HepG2 (cell line): ENCODE measurements around the gene MAPK9. TPM values are rescaled to one million over a fixed set of nuclear protein-coding genes. Genes with fewer than 3 reads are reported as not detected.

Experiments
- ATAC-seq: fragments of 200-7000 bp; cut with Tn5 transposase; 3 replicates; pipeline ENCODE4 v1.9.1; 2020; ENCODE audit warnings: mild to moderate bottlenecking, moderate library complexity
- BruUV-seq: library from RNA; stranded (reverse); fragments of 400-500 nt; replicated peaks from 2 replicates; lab custom pipeline; 2021; lab: Mats Ljungman, UMichigan
- CTCF ChIA-PET: fragments of 300-600 bp; formaldehyde crosslinking; extraction: SDS; loops from one replicate; lab custom pipeline; 2021; ENCODE audit warnings: low total read pairs, inconsistent platforms, low intra/inter-chr PET ratio; lab: Yijun Ruan, JAX
- POLR2A ChIA-PET: fragments of 350-600 bp; sonication (Branson Sonifier 250); formaldehyde crosslinking; loops from one replicate; lab custom pipeline; 2020; ENCODE audit warnings: antibody characterized with exemption, inconsistent platforms; lab: Yijun Ruan, JAX
- DNase-seq: peaks from one replicate; pipeline ENCODE4 v3.0.0-alpha.2; 2015; ENCODE audit warnings: low spot score
- FAIRE-seq: peaks from 3 replicates; lab custom pipeline; 2011; peaks lifted over from hg19 to GRCh38; lab: Jason Lieb, UNC
- H2AFZ ChIP-seq: one replicate; pipeline ENCODE4 v1.6.1; 2011; ENCODE audit warnings: low read length, inconsistent platforms
- H3K27ac ChIP-seq: fragments of 300-600 bp; 3 replicates; pipeline ENCODE4 v1.8.0; 2011; ENCODE audit warnings: mixed run types, mild to moderate bottlenecking, mixed read lengths, low read length, inconsistent platforms; ENCODE audit not compliant: insufficient read depth; ENCODE audit errors: extremely low read length
- H3K27me3 ChIP-seq, 2 experiments: fragments of 200-600 bp in 1 of 2; 2 replicates in 1 of 2; 3 replicates in 1 of 2; pipeline versions ENCODE4 v1.6.0 to v1.8.0; 2011; ENCODE audit warnings: low read length in 2 of 2, mild to moderate bottlenecking in 2 of 2, moderate library complexity in 2 of 2, inconsistent platforms in 1 of 2; ENCODE audit not compliant: insufficient read depth in 2 of 2, control insufficient read depth in 1 of 2
- H3K36me3 ChIP-seq, 2 experiments: fragments of 200-600 bp in 1 of 2; replicated peaks in 1 of 2; 2 replicates in 1 of 2; 3 replicates in 1 of 2; pipeline versions ENCODE4 v1.5.1 to v1.8.0; 2011; ENCODE audit warnings: low read length in 2 of 2, inconsistent platforms in 1 of 2; ENCODE audit not compliant: insufficient read depth in 2 of 2, control insufficient read depth in 1 of 2
- H3K4me1 ChIP-seq: 2 replicates; pipeline ENCODE4 v1.5.1; 2012; ENCODE audit warnings: low read length, inconsistent platforms; ENCODE audit not compliant: insufficient read depth
- H3K4me2 ChIP-seq: 2 replicates; pipeline ENCODE4 v1.6.0; 2011; ENCODE audit warnings: low read depth, low read length, inconsistent platforms
- H3K4me3 ChIP-seq, 3 experiments: fragments of 200-600 bp in 1 of 3; sonication (generic), shearing (Covaris generic) in 1 of 3; replicated peaks in 1 of 3; 2 replicates each; pipeline ENCODE4 v1.5.1; 2011 to 2016; ENCODE audit warnings: low read length in 3 of 3, inconsistent platforms in 2 of 3, low read depth in 2 of 3, mild to moderate bottlenecking in 2 of 3, control low read depth in 1 of 3, mixed read lengths in 1 of 3; ENCODE audit not compliant: insufficient read depth in 1 of 3
- H3K79me2 ChIP-seq: one replicate; pipeline ENCODE4 v1.6.1; 2011; ENCODE audit warnings: low read length, inconsistent platforms; ENCODE audit not compliant: insufficient read depth
- H3K9ac ChIP-seq: 2 replicates; pipeline ENCODE4 v1.6.0; 2011; ENCODE audit warnings: mild to moderate bottlenecking, low read depth, low read length, inconsistent platforms; ENCODE audit not compliant: insufficient read depth
- H3K9me3 ChIP-seq: 2 replicates; pipeline ENCODE4 v1.5.1; 2012; ENCODE audit warnings: mild to moderate bottlenecking, low read length
- H4K20me1 ChIP-seq: 2 replicates; pipeline ENCODE4 v1.6.0; 2011; ENCODE audit warnings: inconsistent platforms, mild to moderate bottlenecking, low read length, moderate library complexity; ENCODE audit not compliant: insufficient read depth
- ATRX ChIP-seq: sonication (generic); formaldehyde crosslinking; IDR thresholded peaks from 2 replicates; pipeline ENCODE4 v1.4.0; 2020; ENCODE audit warnings: missing genetic modification reagents, borderline replicate concordance
- PCBP1 ChIP-seq: fragments of 200-400 bp; formaldehyde crosslinking; IDR thresholded peaks from 2 replicates; pipeline ENCODE4 v1.6.1; 2017; ENCODE audit warnings: mild to moderate bottlenecking, low read depth, low read length, borderline replicate concordance
- POLR2G ChIP-seq: fragments of 200-400 bp; formaldehyde crosslinking; IDR thresholded peaks from 2 replicates; pipeline ENCODE4 v1.6.1; 2018; ENCODE audit warnings: mild to moderate bottlenecking, low read depth, low read length, moderate library complexity
- RBFOX2 ChIP-seq: fragments of 200-400 bp; formaldehyde crosslinking; IDR thresholded peaks from 2 replicates; pipeline ENCODE4 v1.6.1; 2017; ENCODE audit warnings: low read depth, mild to moderate bottlenecking, low read length
- SOX13 ChIP-seq, 3 experiments: fragments of 450-650 bp in 1 of 3; sonication (generic) in 1 of 3; formaldehyde crosslinking in 1 of 3; IDR thresholded peaks in 2 of 3; conservative IDR thresholded peaks in 1 of 3; 2 replicates each; pipeline versions ENCODE4 v1.5.0 to v1.6.1; 2016 to 2020; ENCODE audit warnings: antibody characterized with exemption in 1 of 3, mild to moderate bottlenecking in 1 of 3, missing compliant biosample characterization in 1 of 3, missing genetic modification reagents in 1 of 3, moderate library complexity in 1 of 3
- SPEN ChIP-seq: sonication (generic); formaldehyde crosslinking; IDR thresholded peaks from 2 replicates; pipeline ENCODE4 v1.5.1; 2020; ENCODE audit warnings: low read depth, mild to moderate bottlenecking, missing genetic modification reagents
- STAG1 ChIP-seq: sonication (generic); formaldehyde crosslinking; IDR thresholded peaks from 2 replicates; pipeline ENCODE4 v1.4.0; 2020; ENCODE audit warnings: missing genetic modification reagents
- TBX2 ChIP-seq: sonication (generic); formaldehyde crosslinking; IDR thresholded peaks from 2 replicates; pipeline ENCODE4 v1.5.0; 2020; ENCODE audit warnings: missing genetic modification reagents, mild to moderate bottlenecking, borderline replicate concordance
- YY1 ChIP-seq: IDR thresholded peaks from 2 replicates; pipeline ENCODE4 v1.6.1; 2011; ENCODE audit warnings: low read length, low read depth, moderate library complexity, mild to moderate bottlenecking; ENCODE audit not compliant: insufficient read depth, insufficient replicate concordance
- ZFY ChIP-seq: sonication (generic); formaldehyde crosslinking; IDR thresholded peaks from 2 replicates; pipeline ENCODE4 v1.4.0; 2020; ENCODE audit warnings: missing genetic modification reagents
- ZKSCAN8 ChIP-seq: IDR thresholded peaks from 2 replicates; pipeline ENCODE4 v1.6.1; 2016; ENCODE audit warnings: borderline replicate concordance, missing genetic modification reagents, missing compliant biosample characterization
- ZNF24 ChIP-seq: fragments of 450-650 bp; IDR thresholded peaks from 2 replicates; pipeline ENCODE4 v1.6.1; 2017; ENCODE audit warnings: antibody characterized with exemption, mild to moderate bottlenecking
- WGBS: methylation state at CpG from one replicate; pipeline ENCODE4 v1.1.6; 2017; ENCODE audit warnings: low lambda C conversion rate; 5-methylcytosine and 5-hydroxymethylcytosine counted together
- in situ Hi-C: cut with HindIII; loops from 2 replicates; pipeline ENCODE4 v1.10.0; 2017; ENCODE audit warnings: low pct_unique_long_range_greater_than_20kb; ENCODE audit not compliant: extremely low pct_ligation_motif_present
- intact Hi-C: fragments of 100-400 bp; cut with micrococcal nuclease; formaldehyde crosslinking; loops from one replicate; pipeline ENCODE4 v1.10.0; 2022; ENCODE audit not compliant: unreplicated experiment
- polyA plus RNA-seq, 8 experiments: library from polyadenylated mRNA; depleted of rRNA in 3 of 8; stranded (reverse) in 7 of 8; unstranded in 1 of 8; fragments of >200 nt; fragmentation: Illumina TruSeq in 4 of 8; extraction: Trizol in 4 of 8; gene quantifications; 2 replicates each; pipeline versions ENCODE4 v1.2.1 to v1.2.3, GENCODE V29; 2011 to 2016; ENCODE audit warnings: low read depth in 4 of 8, missing spikeins in 1 of 8, mixed read lengths in 1 of 8; ENCODE audit not compliant: insufficient read depth in 1 of 8
- total RNA-seq, 5 experiments: library from RNA; depleted of rRNA; stranded (reverse); fragments of >200 nt; fragmentation: Illumina TruSeq; extraction: Trizol; gene quantifications; 2 replicates each; pipeline ENCODE4 v1.2.3, GENCODE V29; 2016; ENCODE audit warnings: low read depth in 1 of 5
- TF ChIP-seq, protein P1 (sequence below): fragments of 450-650 bp; IDR thresholded peaks from 2 replicates; pipeline ENCODE4 v1.6.1; 2017; ENCODE audit warnings: mild to moderate bottlenecking
- TF ChIP-seq, protein P2 (sequence below): sonication (generic); formaldehyde crosslinking; IDR thresholded peaks from 2 replicates; pipeline ENCODE4 v1.4.0; 2020; ENCODE audit warnings: mild to moderate bottlenecking, missing genetic modification reagents
- TF ChIP-seq, protein P3 (sequence below): sonication (generic); formaldehyde crosslinking; IDR thresholded peaks from 2 replicates; pipeline ENCODE4 v1.4.0; 2020; ENCODE audit warnings: missing genetic modification reagents

Gene MAPK9
- total and polyA plus RNA-seq, 2 of the 13 experiments (the other 11 are each of a cell fraction or from before 2014, with no cell fraction given) = 30.1 to 56.1 TPM

DNA sequence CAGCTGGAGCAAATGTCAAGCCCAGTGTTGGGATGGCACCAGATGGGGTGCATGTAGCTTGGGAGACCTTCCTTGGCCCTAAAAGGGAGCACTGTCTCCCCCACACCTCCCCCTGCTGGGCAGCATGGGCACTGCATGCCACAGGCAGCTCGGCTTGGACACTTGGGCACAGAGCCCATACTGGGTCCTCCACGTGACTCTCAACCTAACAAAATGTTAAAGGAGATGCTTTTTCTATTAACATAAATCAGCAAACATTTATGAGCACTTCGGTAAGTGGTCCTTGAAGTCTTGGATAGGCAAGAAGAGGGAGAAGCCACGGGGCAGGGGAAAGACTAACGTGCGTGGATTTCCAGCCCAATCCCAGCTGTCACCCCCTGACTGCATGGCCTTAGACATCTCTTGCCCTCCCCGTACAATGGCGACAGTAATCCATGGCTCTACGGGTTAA is 23.9 kb upstream of the MAPK9 start (continued):
- TF ChIP-seq, protein P1, sequence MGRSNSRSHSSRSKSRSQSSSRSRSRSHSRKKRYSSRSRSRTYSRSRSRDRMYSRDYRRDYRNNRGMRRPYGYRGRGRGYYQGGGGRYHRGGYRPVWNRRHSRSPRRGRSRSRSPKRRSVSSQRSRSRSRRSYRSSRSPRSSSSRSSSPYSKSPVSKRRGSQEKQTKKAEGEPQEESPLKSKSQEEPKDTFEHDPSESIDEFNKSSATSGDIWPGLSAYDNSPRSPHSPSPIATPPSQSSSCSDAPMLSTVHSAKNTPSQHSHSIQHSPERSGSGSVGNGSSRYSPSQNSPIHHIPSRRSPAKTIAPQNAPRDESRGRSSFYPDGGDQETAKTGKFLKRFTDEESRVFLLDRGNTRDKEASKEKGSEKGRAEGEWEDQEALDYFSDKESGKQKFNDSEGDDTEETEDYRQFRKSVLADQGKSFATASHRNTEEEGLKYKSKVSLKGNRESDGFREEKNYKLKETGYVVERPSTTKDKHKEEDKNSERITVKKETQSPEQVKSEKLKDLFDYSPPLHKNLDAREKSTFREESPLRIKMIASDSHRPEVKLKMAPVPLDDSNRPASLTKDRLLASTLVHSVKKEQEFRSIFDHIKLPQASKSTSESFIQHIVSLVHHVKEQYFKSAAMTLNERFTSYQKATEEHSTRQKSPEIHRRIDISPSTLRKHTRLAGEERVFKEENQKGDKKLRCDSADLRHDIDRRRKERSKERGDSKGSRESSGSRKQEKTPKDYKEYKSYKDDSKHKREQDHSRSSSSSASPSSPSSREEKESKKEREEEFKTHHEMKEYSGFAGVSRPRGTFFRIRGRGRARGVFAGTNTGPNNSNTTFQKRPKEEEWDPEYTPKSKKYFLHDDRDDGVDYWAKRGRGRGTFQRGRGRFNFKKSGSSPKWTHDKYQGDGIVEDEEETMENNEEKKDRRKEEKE = no peak
- TF ChIP-seq, protein P2, sequence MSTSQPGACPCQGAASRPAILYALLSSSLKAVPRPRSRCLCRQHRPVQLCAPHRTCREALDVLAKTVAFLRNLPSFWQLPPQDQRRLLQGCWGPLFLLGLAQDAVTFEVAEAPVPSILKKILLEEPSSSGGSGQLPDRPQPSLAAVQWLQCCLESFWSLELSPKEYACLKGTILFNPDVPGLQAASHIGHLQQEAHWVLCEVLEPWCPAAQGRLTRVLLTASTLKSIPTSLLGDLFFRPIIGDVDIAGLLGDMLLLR (CRISPR knock-in tag) = no peak
- no peak for TF ChIP-seq ZKSCAN8 (CRISPR knock-in tag)

DNA sequence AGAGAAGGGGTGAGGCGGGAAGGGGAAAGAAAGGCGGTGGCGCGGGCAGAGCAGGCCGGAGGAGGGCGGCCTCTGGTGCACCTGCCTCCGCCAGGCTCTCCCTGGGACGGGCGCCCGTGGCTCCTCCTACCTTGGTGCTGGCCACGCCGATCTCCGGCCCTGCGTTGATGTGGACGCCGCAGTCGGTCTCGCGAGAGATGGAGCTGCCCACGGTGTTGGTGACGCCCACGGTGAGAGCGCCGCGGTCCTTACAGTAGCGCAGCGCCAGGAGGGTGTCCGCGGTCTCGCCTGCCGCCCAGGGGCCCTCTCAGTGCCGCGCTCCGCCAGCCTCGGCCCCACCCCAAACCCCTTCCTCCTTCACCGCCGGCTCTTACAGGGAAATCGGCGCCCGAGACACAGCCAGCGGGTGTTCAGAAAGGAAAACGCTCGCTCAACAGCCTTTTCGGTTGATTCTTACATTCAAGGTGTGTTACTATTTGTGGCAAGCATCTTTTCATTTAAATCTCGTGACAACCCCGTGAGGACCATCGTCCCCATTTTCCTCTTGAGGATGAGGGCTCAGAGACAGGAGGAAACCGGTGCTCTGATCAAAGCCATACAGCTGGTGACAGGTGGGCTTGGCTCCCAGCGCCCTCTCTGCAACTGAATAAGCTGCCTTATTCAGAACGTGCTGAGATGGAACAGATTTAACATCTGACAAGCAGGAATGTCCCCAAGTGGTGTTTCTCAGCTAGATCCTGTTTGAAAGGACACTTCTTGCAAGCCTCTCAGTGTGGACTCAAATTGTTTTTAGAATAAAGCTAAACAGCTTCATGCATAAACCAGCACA is 22.0 kb upstream of the MAPK9 start:
- Histone ChIP-seq H3K27me3 (peaks cover 0 to 5% of the 10 kb centered on the region in 2 experiments; a peak in 2 of 5 replicates), H2AFZ (no peak overlapping the region), H3K4me2 (peak overlapping the region; percentile 84), H3K4me1 (no peaks in the 10 kb centered on the region), H3K4me3 (peak overlapping the region; percentile 43 to 69 (median 52); a peak in 5 of 6 replicates), H3K9ac (peak overlapping the region; percentile 57), H3K36me3 (no peaks in the 10 kb centered on the region), H4K20me1 (no peaks in the 10 kb centered on the region), H3K79me2 (no peaks in the 10 kb centered on the region), H3K27ac (no peak overlapping the region), H3K9me3 (no peaks in the 10 kb centered on the region)
- ChIA-PET CTCF (interaction anchor here (5.0 kb wide), 1 partner anchor 20 kb away, joined by 65 read pairs; no protein-coding TSS in a partner anchor), POLR2A (interaction anchor here (0.9 to 1.8 kb wide), 6 partner anchors 10 to 21 kb away, joined by 3 to 12 read pairs (median 4); partner anchors contain the start of gene MAPK9)
- no TSS peak for BruUV-seq
- in situ Hi-C loops (no loop called here), intact Hi-C loops (no loop called here)
- DNase-seq (peak; percentile 70), ATAC-seq (peak; percentile 94), FAIRE-seq (no peak)
- WGBS = 47% methylated on average over 31 of the region's 50 CpGs
- TF ChIP-seq POLR2G (0 out of 2 replicates have a peak, but pooled peaks have one; percentile 33), SOX13 (IDR thresholded peaks at IDR 0.05) (no peak), SOX13 (CRISPR knock-in tag; conservative IDR thresholded peaks at IDR 0.05 in 1 of 2, IDR thresholded peaks at IDR 0.05 in 1 of 2) (no peak), TBX2 (no peak), ATRX (no peak), PCBP1 (0 out of 2 replicates have a peak, but pooled peaks have one; percentile 54), SPEN (CRISPR knock-in tag) (peak; percentile 53; the same call in 1 of the 2 replicates), YY1 (peak; percentile 15), ZFY (CRISPR knock-in tag) (peak; percentile 45; the same call in 1 of the 2 replicates), ZNF24 (no peak), STAG1 (CRISPR knock-in tag) (peak; percentile 50; the same call in 1 of the 2 replicates), RBFOX2 (peak; percentile 72)
- TF ChIP-seq, protein P3, sequence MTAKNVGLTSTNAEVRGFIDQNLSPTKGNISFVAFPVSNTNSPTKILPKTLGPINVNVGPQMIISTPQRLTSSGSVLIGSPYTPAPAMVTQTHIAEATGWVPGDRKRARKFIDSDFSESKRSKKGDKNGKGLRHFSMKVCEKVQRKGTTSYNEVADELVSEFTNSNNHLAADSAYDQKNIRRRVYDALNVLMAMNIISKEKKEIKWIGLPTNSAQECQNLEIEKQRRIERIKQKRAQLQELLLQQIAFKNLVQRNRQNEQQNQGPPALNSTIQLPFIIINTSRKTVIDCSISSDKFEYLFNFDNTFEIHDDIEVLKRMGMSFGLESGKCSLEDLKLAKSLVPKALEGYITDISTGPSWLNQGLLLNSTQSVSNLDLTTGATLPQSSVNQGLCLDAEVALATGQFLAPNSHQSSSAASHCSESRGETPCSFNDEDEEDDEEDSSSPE (CRISPR knock-in tag) = 0 out of 2 replicates have a peak, but pooled peaks have one; percentile 23
